ENCODE results near the gene GCGR. TPM values are rescaled to one million over a fixed set of nuclear protein-coding genes. Genes with fewer than 3 reads are reported as not detected.

GCGR gene
- total RNA-seq, 2 experiments from 2014 or later = not detected

- ChIA-PET CTCF (no interaction called here), POLR2A (no interaction called here)
- intact Hi-C loops (cut with DNase I, micrococcal nuclease) = no loop called here
- ATAC-seq (ENCODE audit: poor library complexity) (no peak), DNase-seq (no peak)
- Mint-ChIP-seq H3K9me3 (no peaks in the 10 kb centered on the region), H3K4me1 (ENCODE audit: low read depth) (no peaks in the 10 kb centered on the region), H3K27ac (no peak overlapping the region), H3K4me3 (no peak overlapping the region), H3K27me3 (peaks cover 4% of the 10 kb centered on the region), H3K36me3 (ENCODE audit: low read depth) (no peaks in the 10 kb centered on the region)
- H3K4me1 ChIP-seq (ENCODE audit: insufficient read depth, low read length) = no peaks in the 10 kb centered on the region
- no peaks in the 10 kb centered on the region for H3K9me3 ChIP-seq (ENCODE audit: control insufficient read depth in 1 of 2, insufficient read depth in 1 of 2, low read length in 2 of 2)
- H3K4me3 ChIP-seq (ENCODE audit: low read length) = no peak overlapping the region
- no peaks in the 10 kb centered on the region for H3K36me3 ChIP-seq (ENCODE audit: insufficient read depth, low read length)
- peaks cover 8 to 9% of the 10 kb centered on the region in 2 experiments for H3K27me3 ChIP-seq (ENCODE audit: control insufficient read depth in 1 of 2, insufficient read depth in 2 of 2, low read length in 2 of 2)
- TF ChIP-seq CTCF (IDR thresholded peaks at IDR 0.05) = no peak
- no peak overlapping the region for H3K27ac ChIP-seq (ENCODE audit: low read depth in 1 of 2, low read length in 2 of 2)
Measured at GRCh38 chr17:81794509-81794908, 9.4 kb upstream of the GCGR start.

- Histone ChIP-seq H3K36me3 (ENCODE audit: insufficient read depth, low read length) (no peaks in the 10 kb centered on the region), H3K27ac (ENCODE audit: low read depth in 1 of 2, low read length in 2 of 2) (no peak overlapping the region), H3K27me3 (ENCODE audit: control insufficient read depth in 1 of 2, insufficient read depth in 2 of 2, low read length in 2 of 2) (peaks cover 25 to 48% of the 10 kb centered on the region in 2 experiments), H3K4me1 (ENCODE audit: insufficient read depth, low read length) (peaks cover 11% of the 10 kb centered on the region), H3K9me3 (ENCODE audit: control insufficient read depth in 1 of 2, insufficient read depth in 1 of 2, low read length in 2 of 2) (peaks cover 0 to 8% of the 10 kb centered on the region in 2 experiments), H3K4me3 (ENCODE audit: low read length) (no peak overlapping the region)
- Mint-ChIP-seq H3K9me3 (no peaks in the 10 kb centered on the region), H3K27ac (no peak overlapping the region), H3K27me3 (peaks cover 47% of the 10 kb centered on the region), H3K36me3 (ENCODE audit: low read depth) (no peaks in the 10 kb centered on the region), H3K4me1 (ENCODE audit: low read depth) (no peaks in the 10 kb centered on the region), H3K4me3 (no peak overlapping the region)
- intact Hi-C loops (cut with DNase I, micrococcal nuclease) = no loop called here
- no peak for TF ChIP-seq CTCF (IDR thresholded peaks at IDR 0.05)
- no peak for ATAC-seq (ENCODE audit: poor library complexity)
- ChIA-PET CTCF (no interaction called here), POLR2A (no interaction called here)
- DNase-seq = no peak
Measured at GRCh38 chr17:81801327-81801726, 2.6 kb upstream of the GCGR start.

GRCh38 chr17:81802048-81802758, 1.7 kb upstream of the GCGR start:
- H3K4me3 Mint-ChIP-seq = no peak overlapping the region
- Histone ChIP-seq H3K9me3 (ENCODE audit: control insufficient read depth in 1 of 2, insufficient read depth in 1 of 2, low read length in 2 of 2) (peaks cover 0 to 11% of the 10 kb centered on the region in 2 experiments), H3K27ac (ENCODE audit: low read depth in 1 of 2, low read length in 2 of 2) (no peak overlapping the region), H3K27me3 (ENCODE audit: control insufficient read depth in 1 of 2, insufficient read depth in 2 of 2, low read length in 2 of 2) (peaks cover 27 to 48% of the 10 kb centered on the region in 2 experiments), H3K4me1 (ENCODE audit: insufficient read depth, low read length) (peaks cover 11% of the 10 kb centered on the region), H3K36me3 (ENCODE audit: insufficient read depth, low read length) (no peaks in the 10 kb centered on the region), H3K4me3 (ENCODE audit: low read length) (no peak overlapping the region)
- ChIA-PET POLR2A (no interaction called here), CTCF (no interaction called here)
- ATAC-seq (ENCODE audit: poor library complexity) (no peak), DNase-seq (no peak)
- H3K4me1 Mint-ChIP-seq (ENCODE audit: low read depth) = no peaks in the 10 kb centered on the region
- H3K27me3 Mint-ChIP-seq = peaks cover 50% of the 10 kb centered on the region
- H3K36me3 Mint-ChIP-seq (ENCODE audit: low read depth) = no peaks in the 10 kb centered on the region
- TF ChIP-seq CTCF (IDR thresholded peaks at IDR 0.05) = no peak
- no peaks in the 10 kb centered on the region for H3K9me3 Mint-ChIP-seq
- intact Hi-C loops (cut with DNase I, micrococcal nuclease) = no loop called here
- H3K27ac Mint-ChIP-seq = no peak overlapping the region

Data from CD4-positive, alpha-beta T cell (primary cell).